ENCODE measurements around the gene GP1BA.

The GP1BA gene

DNA sequence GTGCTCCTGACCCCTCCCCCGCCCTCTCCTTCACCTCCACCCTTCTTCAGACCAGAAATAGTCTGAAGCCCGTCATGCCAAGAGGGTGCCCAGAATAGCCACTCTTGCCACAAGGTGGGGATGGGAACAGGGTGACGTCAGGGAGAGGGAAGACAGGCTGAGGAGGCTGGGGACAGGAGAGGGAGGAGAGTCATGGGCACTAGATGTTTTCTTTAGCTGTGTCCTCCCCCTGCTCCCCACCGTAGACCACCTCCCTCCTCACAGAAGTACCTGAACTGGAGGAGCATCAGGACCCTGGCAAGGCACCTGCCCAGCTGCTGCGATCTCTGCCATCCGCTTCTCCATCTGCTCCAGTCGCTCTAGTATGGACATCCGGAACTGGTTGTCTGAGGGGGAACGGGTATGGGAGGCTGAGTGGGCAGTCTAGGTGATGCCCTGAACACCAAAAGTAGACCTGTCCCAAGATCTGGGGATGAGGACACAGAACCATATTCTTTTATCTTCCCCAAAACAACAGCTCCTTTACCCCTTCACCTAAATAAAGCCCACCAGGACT lies 42.1 kb downstream of the GP1BA start:
- no peak for DNase-seq (ENCODE audit: low spot score)

DNA sequence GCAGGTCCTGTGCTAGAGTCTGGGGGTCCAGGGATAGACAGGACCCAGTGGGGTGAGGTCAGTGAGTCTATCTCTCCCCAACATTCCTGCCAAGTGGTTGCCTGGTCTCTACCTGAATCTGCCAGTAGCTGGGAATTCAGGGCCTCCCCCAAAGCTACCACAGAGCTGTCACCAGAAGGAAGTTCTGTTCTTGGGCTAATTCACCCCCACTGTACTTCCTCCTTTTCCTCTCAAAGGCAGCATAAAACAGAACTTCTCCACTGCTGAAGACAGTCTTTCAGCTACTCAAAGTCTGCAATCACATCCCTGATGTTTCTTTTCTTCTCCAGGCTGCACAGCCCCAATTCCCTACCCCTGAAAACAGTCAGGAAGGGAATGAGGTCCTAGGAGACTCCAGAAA lies 46.6 kb downstream of the GP1BA start:
- no peak for DNase-seq (ENCODE audit: low spot score)

DNA sequence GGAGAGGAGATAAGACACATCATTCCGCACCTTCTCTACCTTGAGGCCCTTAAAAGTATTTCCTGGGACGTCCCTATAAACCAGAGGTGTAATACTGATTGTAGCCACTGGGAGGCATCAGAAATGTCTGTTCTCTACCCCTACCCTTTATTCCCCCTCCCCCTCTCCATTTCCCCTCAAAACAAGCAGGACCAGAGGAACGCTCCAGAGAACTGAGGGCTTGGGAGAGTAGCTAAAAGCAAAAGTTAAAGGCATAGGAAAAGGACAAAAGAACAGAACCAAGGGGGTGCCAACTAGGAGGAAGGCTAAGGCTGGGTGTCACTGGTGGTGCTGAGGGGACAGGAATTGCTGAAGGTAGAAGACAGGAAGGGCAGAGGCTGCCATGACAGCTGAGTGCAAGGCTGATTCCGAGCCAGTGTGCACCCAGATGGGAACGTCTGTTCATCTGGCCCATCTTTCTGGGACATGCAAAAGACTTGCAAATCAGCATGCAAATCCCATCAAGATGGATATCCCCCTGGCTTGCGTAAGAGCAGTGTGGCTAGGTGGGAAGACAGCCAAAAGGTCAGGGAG lies 48.7 kb downstream of the GP1BA start:
- peak; percentile 69 for DNase-seq (ENCODE audit: low spot score)

DNA sequence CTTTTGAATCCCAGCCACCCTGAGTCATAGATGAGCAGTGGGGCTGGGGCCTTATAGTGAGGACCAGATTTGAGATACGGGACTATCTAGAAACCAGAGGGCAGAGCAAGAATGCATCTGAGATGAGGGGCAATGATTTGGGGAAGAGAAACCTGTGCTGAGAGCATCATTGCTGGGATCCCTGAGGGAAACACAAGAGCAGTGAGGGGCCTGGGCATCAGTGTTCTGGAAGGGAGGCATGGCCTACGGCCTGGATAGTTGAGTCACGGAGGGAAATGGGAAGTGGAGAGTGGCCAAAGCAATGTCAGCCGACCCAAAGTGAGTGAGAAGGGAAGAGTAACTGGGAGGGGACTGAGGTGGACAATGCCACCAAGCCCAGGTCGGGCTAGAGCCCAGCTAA lies 50.2 kb downstream of the GP1BA start:
- no peak for DNase-seq (ENCODE audit: low spot score)

All from NAMALWA (cell line).